ENCODE results near the gene B4GALNT3. TPM values are rescaled to one million over a fixed set of nuclear protein-coding genes. Genes with fewer than 3 reads are reported as not detected.

The B4GALNT3 gene
- total and polyA plus RNA-seq, 10 of the 15 experiments (the other 5 are each of a cell fraction or from before 2014, with no cell fraction given): 0.05 to 4.2 (median 2.7) TPM; not detected in 1

DNA sequence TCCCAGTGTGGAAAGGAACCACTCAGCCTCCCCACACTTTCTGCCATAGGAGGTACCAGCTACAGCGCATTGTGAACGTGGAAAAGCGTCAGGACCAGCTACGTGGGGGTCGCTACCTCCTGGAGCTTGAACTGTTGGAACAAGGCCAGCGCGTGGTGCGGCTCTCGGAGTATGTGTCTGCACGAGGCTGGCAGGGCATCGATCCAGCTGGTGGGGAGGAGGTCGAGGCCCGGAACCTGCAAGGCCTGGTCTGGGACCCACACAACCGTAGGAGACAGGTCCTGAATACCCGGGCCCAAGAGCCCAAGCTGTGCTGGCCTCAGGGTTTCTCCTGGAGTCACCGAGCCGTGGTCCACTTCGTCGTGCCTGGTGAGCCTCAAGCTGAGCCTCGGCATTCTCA is 96.8 kb downstream of the B4GALNT3 start:
- Histone ChIP-seq H3K4me1 (ENCODE audit: control insufficient read depth, insufficient read depth, low read length) (no peaks in the 10 kb centered on the region), H3K79me2 (ENCODE audit: control insufficient read depth, insufficient read depth, low read length) (no peaks in the 10 kb centered on the region), H3K27ac (ENCODE audit: control insufficient read depth, insufficient read depth) (no peak overlapping the region), H3K9ac (ENCODE audit: control insufficient read depth, insufficient read depth, low read length) (no peak overlapping the region), H2AFZ (ENCODE audit: control insufficient read depth, low read depth, low read length) (no peak overlapping the region), H4K20me1 (ENCODE audit: control insufficient read depth, insufficient read depth) (no peaks in the 10 kb centered on the region), H3K4me2 (ENCODE audit: control insufficient read depth, insufficient read depth) (no peak overlapping the region), H3K4me3 (no peak overlapping the region), H3K27me3 (replicated peaks in 1 of 2; ENCODE audit: control insufficient read depth in 2 of 2, insufficient read depth in 2 of 2, low read length in 1 of 2) (peaks cover 0 to 2% of the 10 kb centered on the region in 2 experiments; a peak in 1 of 4 replicates), H3K36me3 (ENCODE audit: control insufficient read depth in 2 of 2, insufficient read depth in 2 of 2, low read length in 1 of 2) (no peaks in the 10 kb centered on the region), H3K9me3 (replicated peaks; ENCODE audit: control insufficient read depth, insufficient read depth, low read length) (no peaks in the 10 kb centered on the region)
- CTCF ChIA-PET: interaction anchor here (1.5 kb wide), 1 partner anchor 9 kb away, joined by 6 read pairs; no protein-coding TSS in a partner anchor
- intact Hi-C loops (cut with micrococcal nuclease; ENCODE audit: unreplicated experiment): no loop called here
- in situ Hi-C loops (cut with MboI): no loop called here
- RAD21 ChIA-PET (ENCODE audit: unreplicated experiment): no interaction called here
- BruUV-seq (replicated peaks): no TSS peak
- TF ChIP-seq ZSCAN29 (IDR thresholded peaks at IDR 0.05) (no peak), POLR2AphosphoS2 (IDR thresholded peaks at IDR 0.05; ENCODE audit: low read depth, low read length) (no peak), FOXM1 (IDR thresholded peaks at IDR 0.05; ENCODE audit: low read depth, low read length) (no peak), MTA2 (IDR thresholded peaks at IDR 0.05; ENCODE audit: low read depth) (no peak), FOXK2 (IDR thresholded peaks at IDR 0.05) (no peak), PML (IDR thresholded peaks at IDR 0.05; ENCODE audit: low read length) (no peak), E4F1 (IDR thresholded peaks at IDR 0.05; ENCODE audit: borderline replicate concordance, partially characterized antibody) (no peak)
- TF ChIP-seq, protein P1, sequence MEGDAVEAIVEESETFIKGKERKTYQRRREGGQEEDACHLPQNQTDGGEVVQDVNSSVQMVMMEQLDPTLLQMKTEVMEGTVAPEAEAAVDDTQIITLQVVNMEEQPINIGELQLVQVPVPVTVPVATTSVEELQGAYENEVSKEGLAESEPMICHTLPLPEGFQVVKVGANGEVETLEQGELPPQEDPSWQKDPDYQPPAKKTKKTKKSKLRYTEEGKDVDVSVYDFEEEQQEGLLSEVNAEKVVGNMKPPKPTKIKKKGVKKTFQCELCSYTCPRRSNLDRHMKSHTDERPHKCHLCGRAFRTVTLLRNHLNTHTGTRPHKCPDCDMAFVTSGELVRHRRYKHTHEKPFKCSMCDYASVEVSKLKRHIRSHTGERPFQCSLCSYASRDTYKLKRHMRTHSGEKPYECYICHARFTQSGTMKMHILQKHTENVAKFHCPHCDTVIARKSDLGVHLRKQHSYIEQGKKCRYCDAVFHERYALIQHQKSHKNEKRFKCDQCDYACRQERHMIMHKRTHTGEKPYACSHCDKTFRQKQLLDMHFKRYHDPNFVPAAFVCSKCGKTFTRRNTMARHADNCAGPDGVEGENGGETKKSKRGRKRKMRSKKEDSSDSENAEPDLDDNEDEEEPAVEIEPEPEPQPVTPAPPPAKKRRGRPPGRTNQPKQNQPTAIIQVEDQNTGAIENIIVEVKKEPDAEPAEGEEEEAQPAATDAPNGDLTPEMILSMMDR (IDR thresholded peaks at IDR 0.05 in 2 of 3, conservative IDR thresholded peaks at IDR 0.05 in 1 of 3; ENCODE audit: control insufficient read depth in 2 of 3, extremely low read depth in 1 of 3, insufficient read depth in 1 of 3, low read depth in 3 of 3, low read length in 3 of 3): no peak
- DNase-seq (ENCODE audit: low read depth, low spot score) (no peak), ATAC-seq (no peak), FAIRE-seq (no peak)
- SMC1A ChIA-PET (ENCODE audit: uncharacterized antibody, unreplicated experiment): no interaction called here
- 84% methylated on average over 19 of the region's 20 CpGs for WGBS (ENCODE audit: insufficient coverage, insufficient replicate concordance, low lambda C conversion rate, missing lambda C conversion rate)
- POLR2A ChIA-PET: no interaction called here

Measured in GM12878 (cell line).